Endothelial cell of umbilical vein (primary cell): Measurements from ENCODE around the gene MCM3. TPM values are rescaled to one million over a fixed set of nuclear protein-coding genes. Genes with fewer than 3 reads are reported as not detected.

Experiments
- BruUV-seq: library from RNA; stranded (reverse); fragments of 400-500 nt; replicated peaks from 2 replicates; lab custom pipeline; 2021; lab: Mats Ljungman, UMichigan
- CTCF ChIA-PET: fragments of 300-600, 350-600 bp; sonication (Branson Sonifier 250); formaldehyde crosslinking; loops from one replicate; lab custom pipeline; 2021; ENCODE audit warnings: antibody characterized with exemption, inconsistent platforms; lab: Charles Lee
- POLR2A ChIA-PET: fragments of 300-600, 350-600 bp; sonication (Branson Sonifier 250); formaldehyde crosslinking; loops from one replicate; lab custom pipeline; 2021; ENCODE audit warnings: antibody characterized with exemption, inconsistent platforms; lab: Charles Lee
- DNase-seq: peaks from one replicate; pipeline ENCODE4 v3.0.0-alpha.2; 2011; ENCODE audit warnings: low read depth, low spot score
- FAIRE-seq: peaks from 2 replicates; lab custom pipeline; 2011; peaks lifted over from hg19 to GRCh38; lab: Jason Lieb, UNC
- H2AFZ ChIP-seq: 2 replicates; pipeline ENCODE4 v1.6.0; 2012; ENCODE audit warnings: low read depth, low read length, control low read depth, inconsistent platforms
- H3K27ac ChIP-seq: 2 replicates; pipeline ENCODE4 v1.5.1; 2011; ENCODE audit warnings: low read depth, mild to moderate bottlenecking, control low read depth, low read length, moderate library complexity; ENCODE audit not compliant: insufficient read depth
- H3K27me3 ChIP-seq, 2 experiments: 2 replicates each; pipeline versions ENCODE4 v1.6.0 to v1.6.1; 2011; ENCODE audit warnings: low read length in 2 of 2, mixed read lengths in 1 of 2; ENCODE audit not compliant: control insufficient read depth in 2 of 2, insufficient read depth in 2 of 2
- H3K36me3 ChIP-seq, 2 experiments: 2 replicates in 1 of 2; 3 replicates in 1 of 2; pipeline ENCODE4 v1.5.1; 2011; ENCODE audit warnings: low read length in 2 of 2, mild to moderate bottlenecking in 1 of 2, moderate library complexity in 1 of 2; ENCODE audit not compliant: control insufficient read depth in 2 of 2, insufficient read depth in 2 of 2; ENCODE audit errors: extremely low read depth in 1 of 2
- H3K4me1 ChIP-seq: 3 replicates; pipeline ENCODE4 v1.5.1; 2011; ENCODE audit warnings: mild to moderate bottlenecking, low read length; ENCODE audit not compliant: control insufficient read depth, insufficient read depth; ENCODE audit errors: extremely low read depth
- H3K4me2 ChIP-seq: 2 replicates; pipeline ENCODE4 v1.6.1; 2011; ENCODE audit warnings: low read length, control low read depth, mixed read lengths; ENCODE audit not compliant: insufficient read depth
- H3K4me3 ChIP-seq, 3 experiments: fragments of 200-600 bp in 1 of 3; sonication (generic), shearing (Covaris generic) in 1 of 3; replicated peaks in 1 of 3; 2 replicates each; pipeline ENCODE4 v1.5.1; 2011 to 2016; ENCODE audit warnings: control low read depth in 3 of 3, low read length in 3 of 3, mild to moderate bottlenecking in 2 of 3, inconsistent platforms in 1 of 3, low read depth in 1 of 3, moderate library complexity in 1 of 3; ENCODE audit not compliant: insufficient read depth in 1 of 3
- H3K79me2 ChIP-seq: 2 replicates; pipeline ENCODE4 v1.6.0; 2012; ENCODE audit warnings: low read length, inconsistent platforms; ENCODE audit not compliant: control insufficient read depth, insufficient read depth
- H3K9ac ChIP-seq: replicated peaks from 2 replicates; pipeline ENCODE3; 2011; ENCODE audit warnings: low read length, control low read depth; ENCODE audit not compliant: insufficient read depth; ENCODE audit errors: extremely low read depth
- H3K9me1 ChIP-seq: replicated peaks from 3 replicates; pipeline ENCODE4 v1.6.0; 2011; ENCODE audit warnings: mild to moderate bottlenecking, low read length; ENCODE audit not compliant: control insufficient read depth, insufficient read depth; ENCODE audit errors: extremely low read depth
- H3K9me3 ChIP-seq: replicated peaks from 2 replicates; pipeline ENCODE4 v1.5.1; 2012; ENCODE audit warnings: low read length, inconsistent platforms; ENCODE audit not compliant: control insufficient read depth, insufficient read depth
- H4K20me1 ChIP-seq: replicated peaks from 2 replicates; pipeline ENCODE3; 2011; ENCODE audit warnings: mild to moderate bottlenecking, low read length; ENCODE audit not compliant: control insufficient read depth, insufficient read depth; ENCODE audit errors: extremely low read depth
- CTCF ChIP-seq, 2 donors: IDR thresholded peaks; 1 replicate in 1 of 2; 2 replicates in 1 of 2; pipeline ENCODE4 v1.5.1; 2011; ENCODE audit warnings: low read length in 2 of 2, mild to moderate bottlenecking in 2 of 2, moderate library complexity in 2 of 2, control low read depth in 1 of 2, inconsistent platforms in 1 of 2, low read depth in 1 of 2; ENCODE audit not compliant: insufficient read depth in 1 of 2; ENCODE audit errors: extremely low read depth in 1 of 2
- EZH2 ChIP-seq: IDR thresholded peaks from 2 replicates; pipeline ENCODE4 v1.6.1; 2012; ENCODE audit warnings: borderline replicate concordance, low read depth, mild to moderate bottlenecking, moderate library complexity, low read length, inconsistent platforms; ENCODE audit not compliant: severe bottlenecking
- FOS ChIP-seq: IDR thresholded peaks from 2 replicates; pipeline ENCODE4 v1.6.1; 2011; ENCODE audit warnings: mild to moderate bottlenecking, low read length, moderate library complexity, borderline replicate concordance; ENCODE audit not compliant: insufficient read depth
- GATA2 ChIP-seq: IDR thresholded peaks from 2 replicates; pipeline ENCODE4 v1.7.0; 2011; ENCODE audit warnings: low read depth, mild to moderate bottlenecking, moderate library complexity, mixed read lengths, low read length; ENCODE audit not compliant: insufficient read length, insufficient read depth
- JUN ChIP-seq: IDR thresholded peaks from 2 replicates; pipeline ENCODE4 v1.6.1; 2011; ENCODE audit warnings: borderline replicate concordance, low read depth; ENCODE audit not compliant: insufficient read length, insufficient read depth
- MYC ChIP-seq: IDR thresholded peaks from one replicate; pipeline ENCODE4 v1.6.1; 2011; ENCODE audit warnings: mild to moderate bottlenecking, low read depth, low read length
- POLR2A ChIP-seq: IDR thresholded peaks from 2 replicates; pipeline ENCODE4 v1.6.1; 2012; ENCODE audit warnings: low read depth, mild to moderate bottlenecking, control low read depth, low read length
- POLR2AphosphoS5 ChIP-seq: IDR thresholded peaks from 2 replicates; pipeline ENCODE4 v1.6.1; 2012; ENCODE audit warnings: low read depth, mild to moderate bottlenecking, control low read depth, low read length, moderate library complexity; ENCODE audit not compliant: insufficient read depth
- dilution Hi-C: fragments of 300-500 bp; cut with MboI; formaldehyde crosslinking; loops from one replicate; pipeline ENCODE4 v1.15.0; 2019; ENCODE audit warnings: low sequenced_read_pairs; ENCODE audit not compliant: extremely low pct_ligation_motif_present
- intact Hi-C: fragments of 100-400 bp; cut with micrococcal nuclease; formaldehyde crosslinking; loops from one replicate; pipeline ENCODE4 v1.10.0; 2022
- polyA plus RNA-seq, 4 experiments: library from polyadenylated mRNA; depleted of rRNA in 3 of 4; stranded (reverse) in 3 of 4; unstranded in 1 of 4; fragments of >200 nt; gene quantifications; 2 replicates each; pipeline versions ENCODE4 v1.2.1 to v1.2.3, GENCODE V29; 2011 to 2012; ENCODE audit warnings: missing spikeins in 1 of 4
- total RNA-seq: library from RNA; stranded (reverse); gene quantifications from 2 replicates; pipeline ENCODE4 v1.2.3, GENCODE V29; 2021
- TF ChIP-seq, protein P1 (sequence below): IDR thresholded peaks from 2 replicates; pipeline ENCODE4 v1.6.1; 2011; ENCODE audit not compliant: insufficient read depth, insufficient read length

Gene MCM3
- total and polyA plus RNA-seq, 2 donors (not counting 3 experiments of a cell fraction or from before 2014, with no cell fraction given), result 57.2 to 81.6 TPM

GRCh38 chr6:52304983-52305390 lies 20.4 kb upstream of the MCM3 start:
- Histone ChIP-seq H3K79me2 (no peaks in the 10 kb centered on the region), H4K20me1 (no peaks in the 10 kb centered on the region), H3K4me1 (peaks cover 5% of the 10 kb centered on the region), H3K9me1 (no peaks in the 10 kb centered on the region), H3K27me3 (no peaks in the 10 kb centered on the region), H3K36me3 (no peaks in the 10 kb centered on the region), H2AFZ (no peak overlapping the region), H3K4me3 (no peak overlapping the region), H3K4me2 (no peak overlapping the region), H3K9me3 (no peaks in the 10 kb centered on the region), H3K27ac (no peak overlapping the region), H3K9ac (no peak overlapping the region)
- DNase-seq (no peak), FAIRE-seq (no peak)
- no TSS peak for BruUV-seq
- dilution Hi-C loops (no loop called here), intact Hi-C loops (no loop called here)
- POLR2A ChIA-PET, result no interaction called here
- TF ChIP-seq GATA2 (no peak), JUN (no peak), POLR2AphosphoS5 (no peak), MYC (no peak), EZH2 (no peak), FOS (no peak), POLR2A (no peak)
- TF ChIP-seq, protein P1, sequence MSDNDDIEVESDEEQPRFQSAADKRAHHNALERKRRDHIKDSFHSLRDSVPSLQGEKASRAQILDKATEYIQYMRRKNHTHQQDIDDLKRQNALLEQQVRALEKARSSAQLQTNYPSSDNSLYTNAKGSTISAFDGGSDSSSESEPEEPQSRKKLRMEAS, result no peak
- CTCF ChIA-PET, result interaction anchor here (1.0 to 1.4 kb wide), 3 partner anchors 29 to 103 kb away, joined by 3 to 5 read pairs (median 3); no protein-coding TSS in a partner anchor

GRCh38 chr6:52303178-52303577 lies 18.6 kb upstream of the MCM3 start:
- dilution Hi-C loops (no loop called here), intact Hi-C loops (loop anchor here (1.0 kb wide), 1 partner anchor 10 kb away; no protein-coding TSS in a partner anchor)
- no peak for TF ChIP-seq MYC
- no peak for TF ChIP-seq JUN
- TF ChIP-seq FOS, result no peak
- TF ChIP-seq GATA2, result no peak
- no peak for TF ChIP-seq EZH2
- TF ChIP-seq POLR2AphosphoS5, result no peak
- no peak for TF ChIP-seq CTCF (IDR thresholded peaks at IDR 0.05; ENCODE audit: extremely low read depth in 1 of 2, insufficient read depth in 1 of 2, low read depth in 1 of 2, low read length in 2 of 2)
- TF ChIP-seq, protein P1, result no peak
- TF ChIP-seq POLR2A, result no peak
- H3K9ac ChIP-seq, result no peak overlapping the region
- POLR2A ChIA-PET, result no interaction called here
- no peaks in the 10 kb centered on the region for H3K9me1 ChIP-seq
- no peaks in the 10 kb centered on the region for H3K27me3 ChIP-seq
- no peak overlapping the region for H3K27ac ChIP-seq
- DNase-seq (no peak), FAIRE-seq (no peak)
- CTCF ChIA-PET, result interaction anchor here (0.6 to 1.3 kb wide), 3 partner anchors 9 to 1694 kb away, joined by 3 to 4 read pairs (median 3); no protein-coding TSS in a partner anchor
- no TSS peak for BruUV-seq
- no peak overlapping the region for H2AFZ ChIP-seq
- no peaks in the 10 kb centered on the region for H4K20me1 ChIP-seq
- no peak overlapping the region for H3K4me2 ChIP-seq
- peaks cover 4% of the 10 kb centered on the region for H3K4me1 ChIP-seq
- H3K79me2 ChIP-seq, result no peaks in the 10 kb centered on the region
- no peaks in the 10 kb centered on the region for H3K36me3 ChIP-seq
- H3K4me3 ChIP-seq, result no peak overlapping the region
- H3K9me3 ChIP-seq, result no peaks in the 10 kb centered on the region
